ENCODE data around the gene ENTPD5.

ENTPD5 gene

GRCh38 chr14:73977896-73978295 is 41.2 kb downstream of the ENTPD5 start:
- no peak for ATAC-seq
- TF ChIP-seq ZC3H10 (CRISPR knock-in tag; IDR thresholded peaks at IDR 0.05): no peak
- no peak for TF ChIP-seq ZFP30 (CRISPR knock-in tag; IDR thresholded peaks at IDR 0.05)
- TF ChIP-seq GLIS3 (CRISPR knock-in tag; IDR thresholded peaks at IDR 0.05): no peak
- TF ChIP-seq TOX (CRISPR knock-in tag; IDR thresholded peaks at IDR 0.05; ENCODE audit: borderline replicate concordance): no peak
- no peak for TF ChIP-seq TSHZ2 (CRISPR knock-in tag; IDR thresholded peaks at IDR 0.05)
- no peak for TF ChIP-seq ZNF70 (CRISPR knock-in tag; IDR thresholded peaks at IDR 0.05)
- no peak for TF ChIP-seq PPARA (CRISPR knock-in tag; IDR thresholded peaks at IDR 0.05; ENCODE audit: borderline replicate concordance)
- TF ChIP-seq ARNTL (CRISPR knock-in tag; IDR thresholded peaks at IDR 0.05; ENCODE audit: borderline replicate concordance, low read depth): no peak
- TF ChIP-seq ESRRG (CRISPR knock-in tag; IDR thresholded peaks at IDR 0.05): no peak

GRCh38 chr14:73976125-73976524 is 43.0 kb downstream of the ENTPD5 start:
- ATAC-seq: no peak
- TF ChIP-seq BACH2 (CRISPR knock-in tag; IDR thresholded peaks at IDR 0.05; ENCODE audit: borderline replicate concordance) (no peak), TOX (CRISPR knock-in tag; IDR thresholded peaks at IDR 0.05; ENCODE audit: borderline replicate concordance) (no peak), ZFP30 (CRISPR knock-in tag; IDR thresholded peaks at IDR 0.05) (no peak), ZNF8 (CRISPR knock-in tag; IDR thresholded peaks at IDR 0.05) (no peak), ISL1 (CRISPR knock-in tag; IDR thresholded peaks at IDR 0.05) (no peak), ARNTL (CRISPR knock-in tag; IDR thresholded peaks at IDR 0.05; ENCODE audit: borderline replicate concordance, low read depth) (no peak), ZC3H10 (CRISPR knock-in tag; IDR thresholded peaks at IDR 0.05) (no peak), TCF4 (CRISPR knock-in tag; IDR thresholded peaks at IDR 0.05; ENCODE audit: borderline replicate concordance) (no peak), CSDC2 (CRISPR knock-in tag; IDR thresholded peaks at IDR 0.05) (no peak), ZFP3 (CRISPR knock-in tag; IDR thresholded peaks at IDR 0.05) (no peak), SNAI2 (CRISPR knock-in tag; IDR thresholded peaks at IDR 0.05) (no peak), PATZ1 (CRISPR knock-in tag; IDR thresholded peaks at IDR 0.05; ENCODE audit: borderline replicate concordance) (no peak), ZNF565 (CRISPR knock-in tag; conservative IDR thresholded peaks at IDR 0.05; ENCODE audit: low read depth) (no peak), POU6F1 (CRISPR knock-in tag; IDR thresholded peaks at IDR 0.05; ENCODE audit: borderline replicate concordance, low read depth) (no peak), TSHZ2 (CRISPR knock-in tag; IDR thresholded peaks at IDR 0.05) (no peak), CSRNP3 (CRISPR knock-in tag; IDR thresholded peaks at IDR 0.05) (no peak), ESRRG (CRISPR knock-in tag; IDR thresholded peaks at IDR 0.05) (no peak), GLIS3 (CRISPR knock-in tag; IDR thresholded peaks at IDR 0.05) (no peak)

Measured in SK-N-SH treated with all-trans-retinoic acid at 6 μM for 48 hours (cell line).